ENCODE results near the gene PPARG.
"Not testable (repeated sequence)": the region's sequence is repeated elsewhere in the genome, so short reads cannot be mapped to it uniquely, and the experiment has no call there.

The PPARG gene

GRCh38 chr3:12383218-12383617 lies 94.3 kb downstream of the PPARG start:
- no peak for DNase-seq

- no peak for DNase-seq
Observed at GRCh38 chr3:12384451-12385233, 95.8 kb downstream of the PPARG start.

GRCh38 chr3:12386514-12387291 lies 97.8 kb downstream of the PPARG start:
- not testable (repeated sequence) for DNase-seq

GRCh38 chr3:12388185-12388584 lies 99.3 kb downstream of the PPARG start:
- no peak for DNase-seq

- no peak for DNase-seq
Observed at GRCh38 chr3:12392101-12392878, 103.4 kb downstream of the PPARG start.

GRCh38 chr3:12393894-12394293 lies 105.0 kb downstream of the PPARG start:
- no peak for DNase-seq

GRCh38 chr3:12394569-12395271 lies 105.8 kb downstream of the PPARG start:
- no peak for DNase-seq

GRCh38 chr3:12395349-12396012 lies 106.6 kb downstream of the PPARG start:
- no peak for DNase-seq

GRCh38 chr3:12396471-12396870 lies 107.6 kb downstream of the PPARG start:
- no peak for DNase-seq

- DNase-seq, result no peak
Observed at GRCh38 chr3:12399226-12399625, 110.4 kb downstream of the PPARG start.

- DNase-seq, result no peak
Observed at GRCh38 chr3:12400616-12401194, 111.8 kb downstream of the PPARG start.

- no peak for DNase-seq
Observed at GRCh38 chr3:12401208-12401607, 112.3 kb downstream of the PPARG start.

- DNase-seq, result no peak
Observed at GRCh38 chr3:12405432-12406272, 116.8 kb downstream of the PPARG start.

- DNase-seq, result no peak
Observed at GRCh38 chr3:12408984-12409683, 120.3 kb downstream of the PPARG start.

GRCh38 chr3:12409684-12410596 lies 121.1 kb downstream of the PPARG start:
- DNase-seq, result no peak

- no peak for DNase-seq
Observed at GRCh38 chr3:12413721-12414255, 124.9 kb downstream of the PPARG start.

GRCh38 chr3:12415014-12415680 lies 126.3 kb downstream of the PPARG start:
- DNase-seq, result no peak

GRCh38 chr3:12416731-12417130 lies 127.9 kb downstream of the PPARG start:
- DNase-seq, result no peak

Data from cortex of kidney (tissue), 1 donor.